IPS-18a (cell line): ENCODE measurements around the gene NAA10.
A peak's percentile ranks its signal among the peaks of the same experiment; 100 is the strongest.

Experiments
- H3K27ac ChIP-seq: one replicate; pipeline ENCODE4 v1.5.1; 2013; ENCODE audit warnings: low read length
- H3K27me3 ChIP-seq: one replicate; pipeline ENCODE4 v1.6.1; 2013; ENCODE audit warnings: mild to moderate bottlenecking, low read length; ENCODE audit not compliant: control insufficient read depth, insufficient read depth
- H3K36me3 ChIP-seq: one replicate; pipeline ENCODE4 v1.6.1; 2013; ENCODE audit warnings: low read depth, low read length; ENCODE audit not compliant: control insufficient read depth
- H3K4me1 ChIP-seq: one replicate; pipeline ENCODE4 v1.6.1; 2013; ENCODE audit warnings: low read depth, low read length; ENCODE audit not compliant: control insufficient read depth
- H3K4me3 ChIP-seq: one replicate; pipeline ENCODE4 v1.5.1; 2013; ENCODE audit warnings: low read length
- H3K9ac ChIP-seq: one replicate; pipeline ENCODE4 v1.6.1; 2013; ENCODE audit warnings: mild to moderate bottlenecking, low read length, moderate library complexity
- H3K9me3 ChIP-seq: one replicate; pipeline ENCODE4 v1.6.1; 2013; ENCODE audit warnings: low read depth, low read length; ENCODE audit not compliant: control insufficient read depth

Gene NAA10

GRCh38 chrX:153932220-153932915, 2.5 kb downstream of the NAA10 start:
- peaks cover 2% of the 10 kb centered on the region for H3K9me3 ChIP-seq
- H3K36me3 ChIP-seq: peaks cover 12% of the 10 kb centered on the region
- no peaks in the 10 kb centered on the region for H3K4me1 ChIP-seq
- no peaks in the 10 kb centered on the region for H3K27me3 ChIP-seq
- no peak overlapping the region for H3K9ac ChIP-seq
- H3K27ac ChIP-seq: no peak overlapping the region
- no peak overlapping the region for H3K4me3 ChIP-seq

GRCh38 chrX:153931748-153932147, 3.1 kb downstream of the NAA10 start:
- H3K27me3 ChIP-seq: no peaks in the 10 kb centered on the region
- H3K4me3 ChIP-seq: no peak overlapping the region
- no peak overlapping the region for H3K9ac ChIP-seq
- H3K36me3 ChIP-seq: peaks cover 12% of the 10 kb centered on the region
- no peak overlapping the region for H3K27ac ChIP-seq
- peaks cover 2% of the 10 kb centered on the region for H3K9me3 ChIP-seq
- H3K4me1 ChIP-seq: peaks cover 5% of the 10 kb centered on the region

GRCh38 chrX:153931151-153931550, 3.7 kb downstream of the NAA10 start:
- peaks cover 5% of the 10 kb centered on the region for H3K4me1 ChIP-seq
- H3K4me3 ChIP-seq: no peak overlapping the region
- peaks cover 2% of the 10 kb centered on the region for H3K9me3 ChIP-seq
- no peaks in the 10 kb centered on the region for H3K27me3 ChIP-seq
- no peak overlapping the region for H3K27ac ChIP-seq
- H3K36me3 ChIP-seq: peaks cover 12% of the 10 kb centered on the region
- H3K9ac ChIP-seq: no peak overlapping the region

- Histone ChIP-seq H3K9me3 (peaks cover 2% of the 10 kb centered on the region), H3K4me3 (no peak overlapping the region), H3K27me3 (no peaks in the 10 kb centered on the region), H3K27ac (no peak overlapping the region), H3K36me3 (peaks cover 12% of the 10 kb centered on the region), H3K4me1 (peaks cover 8% of the 10 kb centered on the region), H3K9ac (no peak overlapping the region)
These were observed 4.6 kb downstream of the NAA10 start for GRCh38 chrX:153930011-153930910.

- Histone ChIP-seq H3K27ac (no peak overlapping the region), H3K36me3 (peaks cover 12% of the 10 kb centered on the region), H3K9ac (no peak overlapping the region), H3K27me3 (no peaks in the 10 kb centered on the region), H3K4me3 (no peak overlapping the region), H3K9me3 (peaks cover 2% of the 10 kb centered on the region), H3K4me1 (peaks cover 8% of the 10 kb centered on the region)
These were observed 5.3 kb downstream of the NAA10 start for GRCh38 chrX:153929576-153929975.

- H3K27me3 ChIP-seq: no peaks in the 10 kb centered on the region
- no peak overlapping the region for H3K4me3 ChIP-seq
- H3K27ac ChIP-seq: no peak overlapping the region
- H3K9ac ChIP-seq: no peak overlapping the region
- H3K9me3 ChIP-seq: no peaks in the 10 kb centered on the region
- H3K4me1 ChIP-seq: peaks cover 8% of the 10 kb centered on the region
- peaks cover 12% of the 10 kb centered on the region for H3K36me3 ChIP-seq
These were observed 6.0 kb downstream of the NAA10 start for GRCh38 chrX:153928846-153929245.

GRCh38 chrX:153927922-153928760, 6.7 kb downstream of the NAA10 start:
- H3K27ac ChIP-seq: peak overlapping the region; percentile 33
- H3K4me1 ChIP-seq: peaks cover 8% of the 10 kb centered on the region
- peak overlapping the region; percentile 68 for H3K4me3 ChIP-seq
- H3K36me3 ChIP-seq: peaks cover 11% of the 10 kb centered on the region
- H3K27me3 ChIP-seq: no peaks in the 10 kb centered on the region
- peak overlapping the region; percentile 83 for H3K9ac ChIP-seq
- H3K9me3 ChIP-seq: no peaks in the 10 kb centered on the region

GRCh38 chrX:153927672-153927921, 7.2 kb downstream of the NAA10 start:
- Histone ChIP-seq H3K36me3 (peaks cover 8% of the 10 kb centered on the region), H3K27ac (peak overlapping the region; percentile 33), H3K27me3 (no peaks in the 10 kb centered on the region), H3K9ac (peak overlapping the region; percentile 83), H3K9me3 (no peaks in the 10 kb centered on the region), H3K4me3 (peak overlapping the region; percentile 68), H3K4me1 (peaks cover 8% of the 10 kb centered on the region)

GRCh38 chrX:153926858-153927671, 7.8 kb downstream of the NAA10 start:
- Histone ChIP-seq H3K4me3 (peak overlapping the region; percentile 68), H3K27ac (peak overlapping the region; percentile 33), H3K27me3 (no peaks in the 10 kb centered on the region), H3K36me3 (peaks cover 7% of the 10 kb centered on the region), H3K9ac (peak overlapping the region; percentile 83), H3K9me3 (no peaks in the 10 kb centered on the region), H3K4me1 (peaks cover 8% of the 10 kb centered on the region)

GRCh38 chrX:153926552-153926857, 8.3 kb downstream of the NAA10 start:
- Histone ChIP-seq H3K4me3 (peak overlapping the region; percentile 68), H3K36me3 (peaks cover 1% of the 10 kb centered on the region), H3K27me3 (no peaks in the 10 kb centered on the region), H3K4me1 (peaks cover 8% of the 10 kb centered on the region), H3K9ac (no peak overlapping the region), H3K9me3 (no peaks in the 10 kb centered on the region), H3K27ac (no peak overlapping the region)
